GM23338 (cell line): ENCODE results near the gene PRKG2. TPM values are rescaled to one million over a fixed set of nuclear protein-coding genes. Genes with fewer than 3 reads are reported as not detected.

Source experiments
- ATAC-seq: fragments of 200-7000 bp; cut with Tn5 transposase; 3 replicates; pipeline ENCODE4 v1.9.1; 2020
- DNase-seq: peaks from one replicate; pipeline ENCODE4 v3.0.0-alpha.2; 2015; ENCODE audit warnings: low spot score
- H2AFZ ChIP-seq: fragments of 200-600 bp; sonication (generic); 2 replicates; pipeline ENCODE4 v1.8.0; 2016; ENCODE audit warnings: antibody characterized with exemption, mild to moderate bottlenecking, moderate library complexity
- H3F3A ChIP-seq: fragments of 200-600 bp; sonication (generic); replicated peaks from 2 replicates; pipeline ENCODE4 v1.8.0; 2017; ENCODE audit warnings: antibody characterized with exemption, mixed run types, low read depth
- H3K27ac ChIP-seq: fragments of 200-600 bp; sonication (generic); 2 replicates; pipeline ENCODE4 v1.6.1; 2016; ENCODE audit warnings: low read depth
- H3K27me3 ChIP-seq: fragments of 200-600 bp; sonication (generic); 2 replicates; pipeline ENCODE4 v1.8.0; 2016; ENCODE audit warnings: mild to moderate bottlenecking, mixed run types, moderate library complexity; ENCODE audit not compliant: insufficient read depth
- H3K36me3 ChIP-seq: fragments of 200-600 bp; sonication (generic); 2 replicates; pipeline ENCODE4 v1.8.0; 2016; ENCODE audit warnings: mild to moderate bottlenecking; ENCODE audit not compliant: insufficient read depth
- H3K4me1 ChIP-seq: fragments of 200-600 bp; sonication (generic); 2 replicates; pipeline ENCODE4 v1.8.0; 2016; ENCODE audit warnings: mild to moderate bottlenecking, moderate library complexity; ENCODE audit not compliant: insufficient read depth
- H3K4me2 ChIP-seq: fragments of 200-600 bp; sonication (generic); 2 replicates; pipeline ENCODE4 v1.7.1; 2017; ENCODE audit warnings: mixed run types
- H3K4me3 ChIP-seq: fragments of 200-600 bp; sonication (generic); 2 replicates; pipeline ENCODE4 v1.6.1; 2016; ENCODE audit warnings: mixed run types
- H3K79me2 ChIP-seq: fragments of 200-600 bp; sonication (generic); replicated peaks from 2 replicates; pipeline ENCODE4 v1.8.0; 2017; ENCODE audit warnings: mild to moderate bottlenecking; ENCODE audit not compliant: insufficient read depth
- H3K9me2 ChIP-seq: fragments of 200-600 bp; sonication (generic); 2 replicates; pipeline ENCODE4 v1.8.0; 2017; ENCODE audit not compliant: insufficient read depth
- H4K20me1 ChIP-seq: fragments of 200-600 bp; sonication (generic); replicated peaks from 2 replicates; pipeline ENCODE4 v1.8.0; 2017; ENCODE audit warnings: mild to moderate bottlenecking; ENCODE audit not compliant: insufficient read depth
- H3K27ac Mint-ChIP-seq: 2 replicates; pipeline ENCODE4 v1.8.0; 2020; ENCODE audit warnings: inconsistent platforms, mild to moderate bottlenecking, moderate library complexity, mixed read lengths
- H3K27me3 Mint-ChIP-seq: 3 replicates; pipeline ENCODE4 v1.8.0; 2022; ENCODE audit warnings: low read depth, mild to moderate bottlenecking, moderate library complexity, mixed read lengths, inconsistent platforms; ENCODE audit not compliant: insufficient read depth, poor library complexity
- H3K36me3 Mint-ChIP-seq: 3 replicates; pipeline ENCODE4 v1.8.0; 2021; ENCODE audit warnings: low read depth, mild to moderate bottlenecking, inconsistent platforms, moderate library complexity, mixed read lengths
- H3K4me1 Mint-ChIP-seq: 3 replicates; pipeline ENCODE4 v1.8.0; 2020; ENCODE audit warnings: mild to moderate bottlenecking, inconsistent platforms, mixed read lengths
- H3K4me3 Mint-ChIP-seq: 3 replicates; pipeline ENCODE4 v1.8.0; 2021; ENCODE audit warnings: moderate library complexity, mild to moderate bottlenecking, inconsistent platforms, mixed read lengths
- H3K9me3 Mint-ChIP-seq: 3 replicates; pipeline ENCODE4 v1.8.0; 2020; ENCODE audit warnings: moderate library complexity, mild to moderate bottlenecking, inconsistent platforms, mixed read lengths
- CREB1 ChIP-seq: fragments of 250-450 bp; sonication (Bioruptor Pico); IDR thresholded peaks from 2 replicates; pipeline ENCODE4 v1.5.0; 2020; ENCODE audit warnings: low read depth, mild to moderate bottlenecking, moderate library complexity
- EZH2 ChIP-seq: fragments of 200-600 bp; sonication (generic); IDR thresholded peaks from one replicate; pipeline ENCODE4 v1.8.0; 2017; ENCODE audit warnings: antibody characterized with exemption, mild to moderate bottlenecking, low read depth; ENCODE audit not compliant: unreplicated experiment
- EZH2phosphoT487 ChIP-seq: fragments of 200-600 bp; sonication (generic); IDR thresholded peaks from one replicate; pipeline ENCODE4 v1.8.1; 2018; ENCODE audit warnings: antibody characterized with exemption; ENCODE audit not compliant: unreplicated experiment
- JUNB ChIP-seq: IDR thresholded peaks from one replicate; pipeline ENCODE4 v1.6.1; 2016; ENCODE audit warnings: antibody characterized with exemption; ENCODE audit not compliant: unreplicated experiment
- NANOG ChIP-seq: IDR thresholded peaks from 2 replicates; pipeline ENCODE4 v1.6.1; 2016; ENCODE audit warnings: antibody characterized with exemption, borderline replicate concordance
- STAT1 ChIP-seq: IDR thresholded peaks from one replicate; pipeline ENCODE4 v1.6.1; 2016; ENCODE audit warnings: antibody characterized with exemption; ENCODE audit not compliant: unreplicated experiment
- ZNF114 ChIP-seq: fragments of 250-450 bp; sonication (Bioruptor Pico); IDR thresholded peaks from 2 replicates; pipeline ENCODE4 v1.5.0; 2020; ENCODE audit warnings: mild to moderate bottlenecking, moderate library complexity
- ZNF331 ChIP-seq: fragments of 250-450 bp; sonication (Bioruptor Pico); IDR thresholded peaks from 2 replicates; pipeline ENCODE4 v1.5.0; 2020; ENCODE audit warnings: low read depth, mild to moderate bottlenecking, moderate library complexity
- polyA plus RNA-seq: library from polyadenylated mRNA; unstranded; fragments of >200 nt; fragmentation: Nextera tagmentation; extraction: Ambion mirVana; gene quantifications from 2 replicates; pipeline ENCODE4 v1.2.1, GENCODE V29; 2016
- total RNA-seq: library from RNA; depleted of rRNA; stranded (reverse); fragments of >200 nt; shearing (Covaris generic); gene quantifications from 2 replicates; pipeline ENCODE4 v1.2.3, GENCODE V29; 2014
- TF ChIP-seq, protein P1 (sequence below), 2 experiments: fragments of 200-600 bp in 1 of 2; sonication (generic) in 1 of 2; conservative IDR thresholded peaks; 2 replicates each; pipeline versions ENCODE4 v1.5.1 to v1.6.1; 2016 to 2017; ENCODE audit warnings: antibody characterized with exemption in 2 of 2, low read depth in 2 of 2, mild to moderate bottlenecking in 2 of 2, moderate library complexity in 1 of 2
- TF ChIP-seq, protein P2 (sequence below): IDR thresholded peaks from 2 replicates; pipeline ENCODE4 v1.6.1; 2016; ENCODE audit warnings: antibody characterized with exemption
- TF ChIP-seq, protein P3 (sequence below): IDR thresholded peaks from one replicate; pipeline ENCODE4 v1.6.1; 2018; ENCODE audit warnings: antibody characterized with exemption; ENCODE audit not compliant: unreplicated experiment

PRKG2 gene
- total and polyA plus RNA-seq, 2 experiments from 2014 or later, result 1.9 to 3.6 TPM

DNA sequence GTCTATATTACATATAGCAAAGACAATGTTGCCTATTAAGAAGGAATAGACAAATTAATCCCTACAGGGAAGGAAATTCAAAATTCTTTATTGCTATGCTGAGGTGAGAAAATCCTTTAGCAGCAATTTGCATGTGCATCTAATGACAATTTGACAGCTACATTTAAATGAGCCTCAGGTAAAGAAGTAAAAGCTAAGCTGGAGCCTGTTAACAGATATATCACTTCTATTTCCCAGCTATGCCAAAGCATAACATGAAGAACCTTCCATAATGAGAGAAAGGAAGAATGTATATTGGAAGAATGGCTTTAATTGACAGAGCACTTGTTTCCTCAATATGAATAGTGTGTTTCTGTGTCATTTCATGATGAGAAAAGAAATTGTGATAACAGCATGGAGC, 112.9 kb downstream of the PRKG2 start (continued):
- TF ChIP-seq, protein P1, sequence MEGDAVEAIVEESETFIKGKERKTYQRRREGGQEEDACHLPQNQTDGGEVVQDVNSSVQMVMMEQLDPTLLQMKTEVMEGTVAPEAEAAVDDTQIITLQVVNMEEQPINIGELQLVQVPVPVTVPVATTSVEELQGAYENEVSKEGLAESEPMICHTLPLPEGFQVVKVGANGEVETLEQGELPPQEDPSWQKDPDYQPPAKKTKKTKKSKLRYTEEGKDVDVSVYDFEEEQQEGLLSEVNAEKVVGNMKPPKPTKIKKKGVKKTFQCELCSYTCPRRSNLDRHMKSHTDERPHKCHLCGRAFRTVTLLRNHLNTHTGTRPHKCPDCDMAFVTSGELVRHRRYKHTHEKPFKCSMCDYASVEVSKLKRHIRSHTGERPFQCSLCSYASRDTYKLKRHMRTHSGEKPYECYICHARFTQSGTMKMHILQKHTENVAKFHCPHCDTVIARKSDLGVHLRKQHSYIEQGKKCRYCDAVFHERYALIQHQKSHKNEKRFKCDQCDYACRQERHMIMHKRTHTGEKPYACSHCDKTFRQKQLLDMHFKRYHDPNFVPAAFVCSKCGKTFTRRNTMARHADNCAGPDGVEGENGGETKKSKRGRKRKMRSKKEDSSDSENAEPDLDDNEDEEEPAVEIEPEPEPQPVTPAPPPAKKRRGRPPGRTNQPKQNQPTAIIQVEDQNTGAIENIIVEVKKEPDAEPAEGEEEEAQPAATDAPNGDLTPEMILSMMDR (conservative IDR thresholded peaks at IDR 0.05; ENCODE audit: low read depth in 2 of 2), result no peak
- TF ChIP-seq, protein P2, sequence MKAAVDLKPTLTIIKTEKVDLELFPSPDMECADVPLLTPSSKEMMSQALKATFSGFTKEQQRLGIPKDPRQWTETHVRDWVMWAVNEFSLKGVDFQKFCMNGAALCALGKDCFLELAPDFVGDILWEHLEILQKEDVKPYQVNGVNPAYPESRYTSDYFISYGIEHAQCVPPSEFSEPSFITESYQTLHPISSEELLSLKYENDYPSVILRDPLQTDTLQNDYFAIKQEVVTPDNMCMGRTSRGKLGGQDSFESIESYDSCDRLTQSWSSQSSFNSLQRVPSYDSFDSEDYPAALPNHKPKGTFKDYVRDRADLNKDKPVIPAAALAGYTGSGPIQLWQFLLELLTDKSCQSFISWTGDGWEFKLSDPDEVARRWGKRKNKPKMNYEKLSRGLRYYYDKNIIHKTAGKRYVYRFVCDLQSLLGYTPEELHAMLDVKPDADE, result no peak
- no peak for TF ChIP-seq ZNF331
- TF ChIP-seq NANOG, result no peak
- no peak for TF ChIP-seq EZH2
- TF ChIP-seq, protein P3, sequence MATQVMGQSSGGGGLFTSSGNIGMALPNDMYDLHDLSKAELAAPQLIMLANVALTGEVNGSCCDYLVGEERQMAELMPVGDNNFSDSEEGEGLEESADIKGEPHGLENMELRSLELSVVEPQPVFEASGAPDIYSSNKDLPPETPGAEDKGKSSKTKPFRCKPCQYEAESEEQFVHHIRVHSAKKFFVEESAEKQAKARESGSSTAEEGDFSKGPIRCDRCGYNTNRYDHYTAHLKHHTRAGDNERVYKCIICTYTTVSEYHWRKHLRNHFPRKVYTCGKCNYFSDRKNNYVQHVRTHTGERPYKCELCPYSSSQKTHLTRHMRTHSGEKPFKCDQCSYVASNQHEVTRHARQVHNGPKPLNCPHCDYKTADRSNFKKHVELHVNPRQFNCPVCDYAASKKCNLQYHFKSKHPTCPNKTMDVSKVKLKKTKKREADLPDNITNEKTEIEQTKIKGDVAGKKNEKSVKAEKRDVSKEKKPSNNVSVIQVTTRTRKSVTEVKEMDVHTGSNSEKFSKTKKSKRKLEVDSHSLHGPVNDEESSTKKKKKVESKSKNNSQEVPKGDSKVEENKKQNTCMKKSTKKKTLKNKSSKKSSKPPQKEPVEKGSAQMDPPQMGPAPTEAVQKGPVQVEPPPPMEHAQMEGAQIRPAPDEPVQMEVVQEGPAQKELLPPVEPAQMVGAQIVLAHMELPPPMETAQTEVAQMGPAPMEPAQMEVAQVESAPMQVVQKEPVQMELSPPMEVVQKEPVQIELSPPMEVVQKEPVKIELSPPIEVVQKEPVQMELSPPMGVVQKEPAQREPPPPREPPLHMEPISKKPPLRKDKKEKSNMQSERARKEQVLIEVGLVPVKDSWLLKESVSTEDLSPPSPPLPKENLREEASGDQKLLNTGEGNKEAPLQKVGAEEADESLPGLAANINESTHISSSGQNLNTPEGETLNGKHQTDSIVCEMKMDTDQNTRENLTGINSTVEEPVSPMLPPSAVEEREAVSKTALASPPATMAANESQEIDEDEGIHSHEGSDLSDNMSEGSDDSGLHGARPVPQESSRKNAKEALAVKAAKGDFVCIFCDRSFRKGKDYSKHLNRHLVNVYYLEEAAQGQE, result no peak
- no peak for TF ChIP-seq ZNF114 (CRISPR knock-in tag)
- TF ChIP-seq STAT1, result no peak
- TF ChIP-seq EZH2phosphoT487, result no peak

DNA sequence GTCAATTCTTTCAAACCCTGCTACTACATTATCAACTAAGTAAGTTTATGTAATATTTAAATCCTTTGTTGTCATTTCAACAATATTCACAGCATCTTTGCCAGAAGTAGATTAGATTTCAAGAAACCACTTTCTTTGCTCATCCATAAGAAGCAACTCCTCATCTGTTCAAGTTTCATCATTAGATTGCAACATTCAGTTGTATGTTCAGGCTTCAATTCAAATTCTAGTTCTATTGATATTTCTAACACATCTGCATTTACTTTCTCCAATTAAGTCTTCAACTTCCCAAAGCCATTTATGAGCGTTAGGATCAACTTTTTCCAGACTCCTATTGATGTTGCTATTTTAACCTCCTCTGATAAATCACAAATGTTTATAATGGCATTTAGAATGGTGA, 118.5 kb downstream of the PRKG2 start:
- H3K27me3 ChIP-seq, result no peaks in the 10 kb centered on the region
- H3K4me3 ChIP-seq, result no peak overlapping the region
- Mint-ChIP-seq H3K4me3 (no peak overlapping the region), H3K9me3 (no peaks in the 10 kb centered on the region), H3K36me3 (no peaks in the 10 kb centered on the region), H3K27me3 (no peaks in the 10 kb centered on the region), H3K27ac (no peak overlapping the region), H3K4me1 (no peaks in the 10 kb centered on the region)
- no peaks in the 10 kb centered on the region for H3K36me3 ChIP-seq
- TF ChIP-seq CREB1 (no peak), NANOG (no peak), JUNB (no peak)
- TF ChIP-seq, protein P2, result no peak
- TF ChIP-seq, protein P3, result no peak
- H3K4me1 ChIP-seq, result 0 out of 2 replicates have a peak, but pooled peaks cover 3% of the 10 kb centered on the region
- no peak overlapping the region for H3K27ac ChIP-seq
- ATAC-seq, result no peak
- no peaks in the 10 kb centered on the region for H3K9me2 ChIP-seq
- H3F3A ChIP-seq, result no peaks in the 10 kb centered on the region
- H3K79me2 ChIP-seq, result no peaks in the 10 kb centered on the region
- no peak overlapping the region for H3K4me2 ChIP-seq
- no peak for DNase-seq
- H4K20me1 ChIP-seq, result no peaks in the 10 kb centered on the region
- no peak overlapping the region for H2AFZ ChIP-seq
